ENCODE measurements around the gene DENR.
"Not testable (repeated sequence)": the region's sequence is repeated elsewhere in the genome, so short reads cannot be mapped to it uniquely, and the experiment has no call there.

Gene DENR

GRCh38 chr12:122752464-122753318, at the start of gene DENR:
Gene DENR, plus strand, starts transcription at chr12:122752824. Its CDS starts 878 bp downstream, at chr12:122753702.
- peak; percentile 99 to 100 for DNase-seq (ENCODE audit: low read depth in 1 of 2, low spot score in 1 of 2)

GRCh38 chr12:122702890-122703611, 49.6 kb upstream of the DENR start, which contains the start of gene HCAR2:
Gene HCAR2, minus strand, starts transcription at chr12:122703357. Its CDS starts 74 bp downstream, at chr12:122703283.
- not testable (repeated sequence) for DNase-seq (ENCODE audit: low read depth in 1 of 2, low spot score in 1 of 2)

GRCh38 chr12:122703841-122704240, 48.8 kb upstream of the DENR start:
- DNase-seq (ENCODE audit: low read depth in 1 of 2, low spot score in 1 of 2) = not testable (repeated sequence)

- DNase-seq (ENCODE audit: low read depth in 1 of 2, low spot score in 1 of 2) = not testable (repeated sequence)
Observed at GRCh38 chr12:122709287-122709686, 43.3 kb upstream of the DENR start.

- not testable (repeated sequence) for DNase-seq (ENCODE audit: low read depth in 1 of 2, low spot score in 1 of 2)
Observed at GRCh38 chr12:122710341-122710740, 42.3 kb upstream of the DENR start.

GRCh38 chr12:122711266-122711665, 41.4 kb upstream of the DENR start:
- DNase-seq (ENCODE audit: low read depth in 1 of 2, low spot score in 1 of 2) = not testable (repeated sequence)

- not testable (repeated sequence) for DNase-seq (ENCODE audit: low read depth in 1 of 2, low spot score in 1 of 2)
Observed at GRCh38 chr12:122713491-122714188, 39.0 kb upstream of the DENR start.

- not testable (repeated sequence) for DNase-seq (ENCODE audit: low read depth in 1 of 2, low spot score in 1 of 2)
Observed at GRCh38 chr12:122715211-122715610, 37.4 kb upstream of the DENR start.

GRCh38 chr12:122716658-122717057, 36.0 kb upstream of the DENR start, which contains the start of gene HCAR3:
Gene HCAR3, minus strand, starts transcription at chr12:122716811. Its CDS starts 74 bp downstream, at chr12:122716737.
- not testable (repeated sequence) for DNase-seq (ENCODE audit: low read depth in 1 of 2, low spot score in 1 of 2)

- no peak for DNase-seq (ENCODE audit: low read depth in 1 of 2, low spot score in 1 of 2)
Observed at GRCh38 chr12:122721057-122721545, 31.5 kb upstream of the DENR start.

GRCh38 chr12:122722387-122722786, 30.2 kb upstream of the DENR start:
- DNase-seq (ENCODE audit: low read depth in 1 of 2, low spot score in 1 of 2) = no peak

GRCh38 chr12:122724641-122725243, 27.9 kb upstream of the DENR start:
- no peak for DNase-seq (ENCODE audit: low read depth in 1 of 2, low spot score in 1 of 2)

- DNase-seq (ENCODE audit: low read depth in 1 of 2, low spot score in 1 of 2) = no peak
Observed at GRCh38 chr12:122725452-122726079, 27.1 kb upstream of the DENR start.

GRCh38 chr12:122726080-122726558, 26.5 kb upstream of the DENR start:
- DNase-seq (ENCODE audit: low read depth in 1 of 2, low spot score in 1 of 2) = no peak

- no peak for DNase-seq (ENCODE audit: low read depth in 1 of 2, low spot score in 1 of 2)
Observed at GRCh38 chr12:122729583-122730214, 22.9 kb upstream of the DENR start.

- no peak for DNase-seq (ENCODE audit: low read depth in 1 of 2, low spot score in 1 of 2)
Observed at GRCh38 chr12:122730215-122731014, 22.2 kb upstream of the DENR start, which contains the start of gene HCAR1. Gene HCAR1, minus strand, starts transcription at chr12:122730844. Its CDS starts 505 bp downstream, at chr12:122730339.

GRCh38 chr12:122732170-122732569, 20.5 kb upstream of the DENR start:
- no peak for DNase-seq (ENCODE audit: low read depth in 1 of 2, low spot score in 1 of 2)

- no peak for DNase-seq (ENCODE audit: low read depth in 1 of 2, low spot score in 1 of 2)
Observed at GRCh38 chr12:122732611-122733010, 20.0 kb upstream of the DENR start.

GRCh38 chr12:122738571-122738970, 14.1 kb upstream of the DENR start:
- no peak for DNase-seq (ENCODE audit: low read depth in 1 of 2, low spot score in 1 of 2)

Measured in stimulated activated CD4-positive, alpha-beta T cell treated with anti-CD3 and anti-CD28 coated beads, Interleukin-15, amount 100 ng/mL, for 1 hour (primary cell).